ENCODE results near the gene RASA4B. TPM values are rescaled to one million over a fixed set of nuclear protein-coding genes. Genes with fewer than 3 reads are reported as not detected.

The RASA4B gene
- total RNA-seq, 1 experiment from 2014 or later, result 6.0 TPM

- Histone ChIP-seq H3K4me2 (ENCODE audit: low read length) (no peak overlapping the region), H3K4me3 (replicated peaks in 1 of 2; ENCODE audit: low read depth in 1 of 2, low read length in 2 of 2) (no peak overlapping the region), H3K27ac (ENCODE audit: low read depth, low read length) (no peak overlapping the region), H3K4me1 (ENCODE audit: control insufficient read depth in 1 of 2, insufficient read depth in 2 of 2, low read length in 2 of 2) (peaks cover 23 to 34% of the 10 kb centered on the region in 2 experiments), H3K36me3 (ENCODE audit: control insufficient read depth in 1 of 2, insufficient read depth in 2 of 2, low read length in 2 of 2) (peaks cover 0 to 4% of the 10 kb centered on the region in 2 experiments; a peak in 3 of 4 replicates), H3K79me2 (ENCODE audit: insufficient read depth, low read length) (peaks cover 36% of the 10 kb centered on the region), H3K9ac (ENCODE audit: low read length) (no peak overlapping the region), H2AFZ (ENCODE audit: low read depth, low read length, poor library complexity, severe bottlenecking) (no peak overlapping the region), H3K9me2 (ENCODE audit: insufficient read depth) (no peaks in the 10 kb centered on the region), H3K27me3 (ENCODE audit: insufficient read depth, low read length) (no peaks in the 10 kb centered on the region), H3K9me3 (ENCODE audit: control insufficient read depth in 1 of 2, insufficient read depth in 1 of 2, low read depth in 1 of 2, low read length in 2 of 2) (no peaks in the 10 kb centered on the region), H4K20me1 (ENCODE audit: insufficient read depth) (no peaks in the 10 kb centered on the region)
- BruUV-seq (replicated peaks), result no TSS peak
- intact Hi-C loops (cut with micrococcal nuclease), result no loop called here
- RAD21 ChIA-PET (ENCODE audit: low non-redundant PET in 1 of 2, low total read pairs in 2 of 2, uncharacterized antibody in 2 of 2, unreplicated experiment in 2 of 2), result no interaction called here
- POLR2A ChIA-PET, result no interaction called here
- ATAC-seq (no peak), DNase-seq (ENCODE audit: low read depth, low spot score) (no peak)
- CTCF ChIA-PET, result no interaction called here
- no peak for TF ChIP-seq TCF7L2 (IDR thresholded peaks at IDR 0.05; ENCODE audit: borderline replicate concordance, extremely low read depth, insufficient read depth, insufficient read length)
- no peak for TF ChIP-seq POLR2A (IDR thresholded peaks at IDR 0.05; ENCODE audit: borderline replicate concordance, extremely low read depth, insufficient read depth, insufficient read length)
- TF ChIP-seq EZH2 (IDR thresholded peaks at IDR 0.05), result no peak
- TF ChIP-seq RAD21 (IDR thresholded peaks at IDR 0.05; ENCODE audit: low read depth), result no peak
- no peak for TF ChIP-seq JUND (IDR thresholded peaks at IDR 0.05)
- no peak for TF ChIP-seq CEBPB (IDR thresholded peaks at IDR 0.05; ENCODE audit: low read depth)
- no peak for TF ChIP-seq CBX3 (IDR thresholded peaks at IDR 0.05; ENCODE audit: low read depth)
- no peak for TF ChIP-seq EZH2phosphoT487 (IDR thresholded peaks at IDR 0.05; ENCODE audit: borderline replicate concordance)
- TF ChIP-seq FOSL1 (IDR thresholded peaks at IDR 0.05; ENCODE audit: low read depth), result no peak
- no peak for TF ChIP-seq REST (IDR thresholded peaks at IDR 0.05; ENCODE audit: low read depth)
- TF ChIP-seq ATF3 (IDR thresholded peaks at IDR 0.05), result no peak
- TF ChIP-seq ELF1 (IDR thresholded peaks at IDR 0.05; ENCODE audit: borderline replicate concordance, low read depth), result no peak
Measured at GRCh38 chr7:102460467-102460866, 57.1 kb downstream of the RASA4B start.
